ENCODE data around the gene HTT. TPM values are rescaled to one million over a fixed set of nuclear protein-coding genes. Genes with fewer than 3 reads are reported as not detected.

Gene HTT
- total and polyA plus RNA-seq, 2 of the 13 experiments (the other 11 are each of a cell fraction or from before 2014, with no cell fraction given): 17.5 to 19.5 TPM

GRCh38 chr4:3202836-3203820 lies 128.6 kb downstream of the HTT start (continued):
- TF ChIP-seq RERE (CRISPR knock-in tag; IDR thresholded peaks at IDR 0.05; ENCODE audit: low read depth) (no peak), AHR (CRISPR knock-in tag; IDR thresholded peaks at IDR 0.05) (0 out of 2 replicates have a peak, but pooled peaks have one; percentile 15), ZNF770 (CRISPR knock-in tag; IDR thresholded peaks at IDR 0.05) (peak; percentile 93), ELF3 (CRISPR knock-in tag; IDR thresholded peaks at IDR 0.05) (0 out of 2 replicates have a peak, but pooled peaks have one; percentile 35), IRF9 (CRISPR knock-in tag; IDR thresholded peaks at IDR 0.05; ENCODE audit: borderline replicate concordance) (no peak), NFYB (CRISPR knock-in tag; IDR thresholded peaks at IDR 0.05) (no peak), CHD4 (IDR thresholded peaks at IDR 0.05; ENCODE audit: borderline replicate concordance, low read length) (0 out of 2 replicates have a peak, but pooled peaks have one; percentile 55), STAG1 (CRISPR knock-in tag; IDR thresholded peaks at IDR 0.05) (no peak), DRAP1 (CRISPR knock-in tag; IDR thresholded peaks at IDR 0.05) (no peak), ZFX (CRISPR knock-in tag; IDR thresholded peaks at IDR 0.05; ENCODE audit: low read depth) (peak; percentile 7; the same call in 1 of the 2 replicates), TMF1 (CRISPR knock-in tag; IDR thresholded peaks at IDR 0.05; ENCODE audit: low read depth) (no peak), KLF11 (CRISPR knock-in tag; IDR thresholded peaks at IDR 0.05) (no peak), NR2F6 (IDR thresholded peaks at IDR 0.05) (peak; percentile 88), NR2F6 (CRISPR knock-in tag; IDR thresholded peaks at IDR 0.05) (peak; percentile 80)

Measured in HepG2 (cell line).